ENCODE data around the gene TSPAN13. TPM values are rescaled to one million over a fixed set of nuclear protein-coding genes. Genes with fewer than 3 reads are reported as not detected.

Gene TSPAN13
- total RNA-seq, 2 donors from 2014 or later: 34.9 to 51.2 TPM

GRCh38 chr7:16710651-16711050 is 42.9 kb upstream of the TSPAN13 start:
- Histone ChIP-seq H3K27ac (ENCODE audit: low read depth, low read length) (no peak overlapping the region), H3K36me3 (ENCODE audit: control insufficient read depth, insufficient read depth, low read length) (peaks cover 22% of the 10 kb centered on the region), H3K27me3 (ENCODE audit: control insufficient read depth, insufficient read depth, low read length, poor library complexity, severe bottlenecking) (no peaks in the 10 kb centered on the region), H3K4me3 (ENCODE audit: low read length) (no peak overlapping the region), H3K9ac (ENCODE audit: extremely low read depth, low read length, poor library complexity, severe bottlenecking) (no peak overlapping the region), H3K4me1 (ENCODE audit: control insufficient read depth, insufficient read depth, low read length) (peaks cover 6% of the 10 kb centered on the region), H3K9me3 (ENCODE audit: control insufficient read depth, low read length) (peaks cover 5% of the 10 kb centered on the region)
- WGBS, 2 experiments (ENCODE audit: insufficient coverage in 1 of 2, insufficient read length in 1 of 2): 95% methylated on average over 3 of the region's 4 CpGs; no CpG with 5 or more reads in 1 of the 2 experiments
- no peak for DNase-seq
- no peak overlapping the region for H3K27ac Mint-ChIP-seq
- H3K4me1 Mint-ChIP-seq: peaks cover 12% of the 10 kb centered on the region
- no peaks in the 10 kb centered on the region for H3K27me3 Mint-ChIP-seq (ENCODE audit: insufficient read depth)
- H3K4me3 Mint-ChIP-seq: no peak overlapping the region
- no peak for TF ChIP-seq CTCF (conservative IDR thresholded peaks at IDR 0.05)
- H3K9me3 Mint-ChIP-seq: peaks cover 1% of the 10 kb centered on the region
- H3K36me3 Mint-ChIP-seq (ENCODE audit: low read depth): peaks cover 20% of the 10 kb centered on the region

DNA sequence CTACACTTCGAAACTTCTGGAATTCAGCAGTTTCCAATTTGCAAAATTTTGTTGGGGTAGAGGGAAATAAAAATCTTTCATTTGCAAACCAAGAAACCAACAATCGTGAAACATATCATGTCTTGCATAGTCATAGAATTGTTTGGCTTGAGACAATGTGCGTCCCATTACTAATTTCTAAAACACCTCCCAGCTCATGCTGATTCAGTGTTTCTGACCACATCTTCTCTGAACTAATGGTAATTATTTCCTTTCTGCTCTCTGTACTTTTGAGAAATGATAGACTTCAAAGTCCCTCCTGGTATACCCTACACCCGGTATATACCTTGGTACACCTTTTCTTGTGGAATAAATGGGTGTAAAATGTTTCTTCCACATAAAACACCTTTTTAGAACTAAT is 41.8 kb upstream of the TSPAN13 start:
- WGBS, 2 experiments (ENCODE audit: insufficient coverage in 1 of 2, insufficient read length in 1 of 2): 89 to 100% methylated on average over 3 to 4 of the region's 4 CpGs
- H3K9me3 Mint-ChIP-seq: no peaks in the 10 kb centered on the region

GRCh38 chr7:16712916-16713315 is 40.6 kb upstream of the TSPAN13 start:
- Mint-ChIP-seq H3K9me3 (no peaks in the 10 kb centered on the region), H3K27ac (no peak overlapping the region), H3K4me3 (no peak overlapping the region), H3K36me3 (ENCODE audit: low read depth) (peaks cover 3% of the 10 kb centered on the region), H3K4me1 (peaks cover 12% of the 10 kb centered on the region), H3K27me3 (ENCODE audit: insufficient read depth) (no peaks in the 10 kb centered on the region)
- peaks cover 6% of the 10 kb centered on the region for H3K4me1 ChIP-seq (ENCODE audit: control insufficient read depth, insufficient read depth, low read length)
- H3K36me3 ChIP-seq (ENCODE audit: control insufficient read depth, insufficient read depth, low read length): peaks cover 7% of the 10 kb centered on the region
- no peak overlapping the region for H3K4me3 ChIP-seq (ENCODE audit: low read length)
- no peak overlapping the region for H3K27ac ChIP-seq (ENCODE audit: low read depth, low read length)
- no peak for DNase-seq
- no peak for TF ChIP-seq CTCF (conservative IDR thresholded peaks at IDR 0.05)
- H3K9ac ChIP-seq (ENCODE audit: extremely low read depth, low read length, poor library complexity, severe bottlenecking): no peak overlapping the region
- no peaks in the 10 kb centered on the region for H3K27me3 ChIP-seq (ENCODE audit: control insufficient read depth, insufficient read depth, low read length, poor library complexity, severe bottlenecking)
- WGBS, 2 experiments (ENCODE audit: insufficient coverage in 1 of 2, insufficient read length in 1 of 2): 86 to 95% methylated on average over 4 of the region's 4 CpGs
- H3K9me3 ChIP-seq (ENCODE audit: control insufficient read depth, low read length): no peaks in the 10 kb centered on the region

More for the DNA sequence above, 41.8 kb upstream of the TSPAN13 start:
- peaks cover 12% of the 10 kb centered on the region for H3K36me3 ChIP-seq (ENCODE audit: control insufficient read depth, insufficient read depth, low read length)
- TF ChIP-seq CTCF (conservative IDR thresholded peaks at IDR 0.05): no peak
- Mint-ChIP-seq H3K27ac (no peak overlapping the region), H3K4me3 (no peak overlapping the region), H3K27me3 (ENCODE audit: insufficient read depth) (no peaks in the 10 kb centered on the region), H3K4me1 (peaks cover 12% of the 10 kb centered on the region), H3K36me3 (ENCODE audit: low read depth) (peaks cover 10% of the 10 kb centered on the region)
- no peaks in the 10 kb centered on the region for H3K9me3 ChIP-seq (ENCODE audit: control insufficient read depth, low read length)
- H3K27ac ChIP-seq (ENCODE audit: low read depth, low read length): no peak overlapping the region
- H3K27me3 ChIP-seq (ENCODE audit: control insufficient read depth, insufficient read depth, low read length, poor library complexity, severe bottlenecking): no peaks in the 10 kb centered on the region
- peaks cover 6% of the 10 kb centered on the region for H3K4me1 ChIP-seq (ENCODE audit: control insufficient read depth, insufficient read depth, low read length)
- DNase-seq: no peak
- H3K4me3 ChIP-seq (ENCODE audit: low read length): no peak overlapping the region
- no peak overlapping the region for H3K9ac ChIP-seq (ENCODE audit: extremely low read depth, low read length, poor library complexity, severe bottlenecking)
